AG10803 (cell line): ENCODE data around the gene FSTL3.
A peak's percentile ranks its signal among the peaks of the same experiment; 100 is the strongest.

Experiments
- DNase-seq: peaks from one replicate; pipeline ENCODE4 v3.0.0; 2010; ENCODE audit warnings: low read depth
- H3K4me3 ChIP-seq: 2 replicates; pipeline ENCODE4 v1.5.1; 2011; ENCODE audit warnings: mild to moderate bottlenecking, low read length, control low read depth
- TF ChIP-seq, protein P1 (sequence below): conservative IDR thresholded peaks from 2 replicates; pipeline ENCODE4 v1.5.1; 2011; ENCODE audit warnings: mild to moderate bottlenecking, low read length, control low read depth, inconsistent platforms

Gene FSTL3

DNA sequence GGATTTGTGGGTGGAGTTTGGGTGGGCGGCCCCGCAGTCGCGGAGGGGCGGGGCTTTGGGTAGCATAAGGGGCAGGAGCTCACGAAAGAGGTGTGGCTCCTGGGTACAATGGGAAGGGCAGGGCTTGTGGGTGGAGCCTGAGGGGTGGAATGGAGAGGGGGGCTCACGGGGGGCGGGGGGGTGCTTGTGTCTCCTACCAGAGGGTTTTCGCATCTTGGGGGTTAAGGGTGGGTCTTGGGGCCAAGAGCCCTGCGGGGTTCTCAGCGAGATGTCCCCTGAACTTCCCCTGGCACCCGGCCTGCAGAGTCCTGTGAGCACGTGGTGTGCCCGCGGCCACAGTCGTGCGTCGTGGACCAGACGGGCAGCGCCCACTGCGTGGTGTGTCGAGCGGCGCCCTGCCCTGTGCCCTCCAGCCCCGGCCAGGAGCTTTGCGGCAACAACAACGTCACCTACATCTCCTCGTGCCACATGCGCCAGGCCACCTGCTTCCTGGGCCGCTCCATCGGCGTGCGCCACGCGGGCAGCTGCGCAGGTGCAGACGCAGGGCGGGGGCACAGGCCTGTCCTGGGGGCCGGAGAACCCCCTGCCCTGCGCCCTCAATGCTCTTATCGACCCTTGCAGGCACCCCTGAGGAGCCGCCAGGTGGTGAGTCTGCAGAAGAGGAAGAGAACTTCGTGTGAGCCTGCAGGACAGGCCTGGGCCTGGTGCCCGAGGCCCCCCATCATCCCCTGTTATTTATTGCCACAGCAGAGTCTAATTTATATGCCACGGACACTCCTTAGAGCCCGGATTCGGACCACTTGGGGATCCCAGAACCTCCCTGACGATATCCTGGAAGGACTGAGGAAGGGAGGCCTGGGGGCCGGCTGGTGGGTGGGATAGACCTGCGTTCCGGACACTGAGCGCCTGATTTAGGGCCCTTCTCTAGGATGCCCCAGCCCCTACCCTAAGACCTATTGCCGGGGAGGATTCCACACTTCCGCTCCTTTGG lies 5.1 kb downstream of the FSTL3 start:
- no peak overlapping the region; the same call in 1 of the 2 replicates for H3K4me3 ChIP-seq
- no peak for DNase-seq

DNA sequence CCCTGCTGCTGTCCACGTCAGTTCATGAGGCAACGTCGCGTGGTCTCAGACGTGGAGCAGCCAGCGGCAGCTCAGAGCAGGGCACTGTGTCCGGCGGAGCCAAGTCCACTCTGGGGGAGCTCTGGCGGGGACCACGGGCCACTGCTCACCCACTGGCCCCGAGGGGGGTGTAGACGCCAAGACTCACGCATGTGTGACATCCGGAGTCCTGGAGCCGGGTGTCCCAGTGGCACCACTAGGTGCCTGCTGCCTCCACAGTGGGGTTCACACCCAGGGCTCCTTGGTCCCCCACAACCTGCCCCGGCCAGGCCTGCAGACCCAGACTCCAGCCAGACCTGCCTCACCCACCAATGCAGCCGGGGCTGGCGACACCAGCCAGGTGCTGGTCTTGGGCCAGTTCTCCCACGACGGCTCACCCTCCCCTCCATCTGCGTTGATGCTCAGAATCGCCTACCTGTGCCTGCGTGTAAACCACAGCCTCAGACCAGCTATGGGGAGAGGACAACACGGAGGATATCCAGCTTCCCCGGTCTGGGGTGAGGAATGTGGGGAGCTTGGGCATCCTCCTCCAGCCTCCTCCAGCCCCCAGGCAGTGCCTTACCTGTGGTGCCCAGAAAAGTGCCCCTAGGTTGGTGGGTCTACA lies 6.6 kb downstream of the FSTL3 start:
- no peak for DNase-seq
- TF ChIP-seq, protein P1, sequence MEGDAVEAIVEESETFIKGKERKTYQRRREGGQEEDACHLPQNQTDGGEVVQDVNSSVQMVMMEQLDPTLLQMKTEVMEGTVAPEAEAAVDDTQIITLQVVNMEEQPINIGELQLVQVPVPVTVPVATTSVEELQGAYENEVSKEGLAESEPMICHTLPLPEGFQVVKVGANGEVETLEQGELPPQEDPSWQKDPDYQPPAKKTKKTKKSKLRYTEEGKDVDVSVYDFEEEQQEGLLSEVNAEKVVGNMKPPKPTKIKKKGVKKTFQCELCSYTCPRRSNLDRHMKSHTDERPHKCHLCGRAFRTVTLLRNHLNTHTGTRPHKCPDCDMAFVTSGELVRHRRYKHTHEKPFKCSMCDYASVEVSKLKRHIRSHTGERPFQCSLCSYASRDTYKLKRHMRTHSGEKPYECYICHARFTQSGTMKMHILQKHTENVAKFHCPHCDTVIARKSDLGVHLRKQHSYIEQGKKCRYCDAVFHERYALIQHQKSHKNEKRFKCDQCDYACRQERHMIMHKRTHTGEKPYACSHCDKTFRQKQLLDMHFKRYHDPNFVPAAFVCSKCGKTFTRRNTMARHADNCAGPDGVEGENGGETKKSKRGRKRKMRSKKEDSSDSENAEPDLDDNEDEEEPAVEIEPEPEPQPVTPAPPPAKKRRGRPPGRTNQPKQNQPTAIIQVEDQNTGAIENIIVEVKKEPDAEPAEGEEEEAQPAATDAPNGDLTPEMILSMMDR = no peak

More for the DNA sequence above, 5.1 kb downstream of the FSTL3 start:
- TF ChIP-seq, protein P1 = no peak

DNA sequence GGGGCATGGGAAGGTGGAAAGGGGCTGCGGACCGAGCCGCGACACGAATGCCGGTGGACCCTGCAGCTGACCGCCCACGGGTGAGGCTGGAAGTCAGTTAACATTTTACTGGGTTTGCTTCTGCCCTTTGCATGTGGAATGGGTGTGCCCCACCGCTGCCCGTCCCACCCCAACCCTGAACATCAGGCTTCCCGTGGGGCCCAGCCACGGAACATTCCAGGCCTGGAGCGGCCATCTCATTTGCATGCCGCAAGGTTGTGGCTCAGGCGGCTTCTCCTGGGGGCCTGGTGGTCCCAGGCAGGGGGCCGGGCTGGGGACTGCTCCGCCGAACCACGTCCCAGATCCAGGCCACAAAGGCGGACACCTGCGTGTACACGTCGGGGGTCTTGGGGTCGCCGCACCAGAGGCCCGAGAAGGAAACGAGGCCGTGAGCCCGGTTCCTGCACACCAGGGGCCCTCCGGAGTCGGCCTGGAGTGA lies 9.3 kb downstream of the FSTL3 start:
- TF ChIP-seq, protein P1 = no peak

More for the DNA sequence above, 6.6 kb downstream of the FSTL3 start:
- H3K4me3 ChIP-seq = no peak overlapping the region

DNA sequence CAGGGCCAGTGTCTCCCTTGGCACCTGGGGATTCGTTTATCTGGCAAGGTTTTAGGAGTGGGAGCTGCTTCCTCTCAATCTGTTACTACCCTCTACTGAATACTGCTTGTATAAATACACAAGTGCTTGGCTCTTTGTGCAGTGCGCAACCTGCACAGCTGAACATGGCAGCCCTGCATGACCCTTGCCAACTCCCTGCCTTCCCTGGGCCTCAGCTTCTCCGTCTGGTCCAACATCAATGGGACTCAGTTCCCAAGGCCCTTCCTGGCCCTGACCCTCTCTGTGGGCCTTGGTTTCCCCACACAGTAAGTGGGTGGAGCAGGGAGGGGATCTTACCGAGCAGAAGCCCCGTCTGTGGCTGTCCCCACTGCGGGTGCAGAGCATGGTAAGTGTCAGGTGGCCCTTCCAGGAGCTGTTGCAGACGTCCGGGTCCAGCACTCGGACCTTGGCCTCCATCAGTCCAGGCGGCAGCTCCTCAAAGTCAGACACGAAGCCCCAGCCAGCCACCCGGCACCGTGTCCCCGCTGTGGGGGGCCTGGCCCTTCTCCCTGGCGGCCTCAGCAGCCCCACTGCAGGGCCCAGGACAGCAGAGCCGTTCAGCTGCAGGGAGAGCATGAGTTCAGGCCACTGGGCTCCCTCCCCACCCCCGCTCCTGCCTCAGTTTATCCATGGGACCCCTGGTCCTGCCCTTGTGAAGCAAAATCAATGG lies 10.6 kb downstream of the FSTL3 start:
- no peak overlapping the region for H3K4me3 ChIP-seq
- no peak for DNase-seq
- TF ChIP-seq, protein P1 = no peak

More for the DNA sequence above, 9.3 kb downstream of the FSTL3 start:
- DNase-seq = no peak
- H3K4me3 ChIP-seq = no peak overlapping the region

DNA sequence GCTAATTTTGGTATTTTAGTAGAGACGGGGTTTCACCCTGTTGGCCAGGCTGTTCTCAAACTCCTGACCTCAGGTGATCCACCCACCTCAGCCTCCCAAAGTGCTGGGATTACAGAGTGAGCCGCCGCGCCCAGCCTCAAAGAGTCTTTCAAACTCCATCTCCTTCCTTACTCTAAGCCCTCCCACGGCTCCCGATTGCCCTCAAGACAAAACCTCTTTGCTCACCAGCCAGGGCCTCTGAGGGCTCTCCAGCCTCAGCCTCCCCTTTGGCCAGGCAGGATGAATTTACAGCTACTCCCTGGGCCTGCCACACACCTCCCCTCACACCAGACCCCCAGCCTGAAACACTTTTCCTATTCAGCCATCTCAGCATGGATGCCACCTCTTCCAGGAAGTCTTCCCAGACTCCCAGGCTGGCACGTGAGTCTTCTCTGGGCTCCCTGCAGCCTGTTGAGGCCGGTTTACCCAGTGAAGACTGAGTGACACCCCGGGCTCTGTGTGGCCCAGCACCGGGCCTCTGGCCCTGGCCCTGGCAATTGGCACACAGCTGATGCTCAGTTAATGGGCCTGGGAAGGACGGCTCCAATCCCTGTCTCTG lies 11.5 kb downstream of the FSTL3 start:
- TF ChIP-seq, protein P1 = no peak
- H3K4me3 ChIP-seq = no peak overlapping the region
- DNase-seq = no peak

DNA sequence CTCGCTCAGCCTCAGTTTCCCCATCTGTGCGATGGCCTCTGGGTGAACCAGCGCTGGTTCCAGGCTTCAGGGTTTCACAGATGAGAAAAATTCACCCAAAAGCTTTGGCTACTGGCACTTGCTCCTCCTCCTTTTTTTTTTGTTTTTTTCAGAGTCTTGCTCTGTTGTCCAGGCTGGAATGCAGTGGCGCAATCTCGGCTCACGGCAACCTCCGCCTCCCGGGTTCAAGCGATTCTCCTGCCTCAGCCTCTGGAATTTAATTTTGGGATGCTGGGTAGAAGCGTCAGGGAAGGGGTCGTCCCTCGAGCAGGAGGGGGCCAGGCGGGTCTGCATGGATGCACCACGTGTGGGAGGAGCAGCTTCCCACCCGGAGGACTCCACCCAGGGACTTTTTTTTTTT lies 12.0 kb downstream of the FSTL3 start:
- no peak overlapping the region for H3K4me3 ChIP-seq
- DNase-seq = peak; percentile 55
- TF ChIP-seq, protein P1 = no peak
